PC-3 (cell line): ENCODE results near the gene GTSF1L.

ENCODE experiments used
- CTCF ChIP-seq: fragments of 300-600 bp; sonication (generic); conservative IDR thresholded peaks from 2 replicates; pipeline ENCODE4 v1.5.1; 2017; ENCODE audit warnings: antibody characterized with exemption, low read depth, mild to moderate bottlenecking, low read length
- EZH2 ChIP-seq: fragments of 300-600 bp; sonication (generic); IDR thresholded peaks from one replicate; pipeline ENCODE4 v1.6.1; 2017; ENCODE audit warnings: antibody characterized with exemption, mild to moderate bottlenecking, low read length; ENCODE audit not compliant: unreplicated experiment

GRCh38 chr20:43751167-43752050 lies 24.6 kb upstream of the GTSF1L start:
- no peak for TF ChIP-seq EZH2
- TF ChIP-seq CTCF = peak; percentile 47; the same call in 1 of the 2 replicates
